Central memory CD8-positive, alpha-beta T cell (primary cell): ENCODE data around the gene NFKB1.

Experiments used
- ATAC-seq: fragments of 150-1000 bp; cut with Tn5 transposase; replicated peaks from 2 replicates; pipeline ENCODE4 v1.10.0; 2022; ENCODE audit warnings: mild to moderate bottlenecking, moderate FRiP score, moderate number of reproducible peaks; ENCODE audit not compliant: poor library complexity, severe bottlenecking; ENCODE audit errors: extremely low read depth
- DNase-seq, 2 donors: peaks; one replicate each; pipeline ENCODE4 v3.0.0; 2021; ENCODE audit warnings: low spot score in 2 of 2
- H3K27ac Mint-ChIP-seq: one replicate; pipeline ENCODE4 v1.8.0; 2022; ENCODE audit warnings: low read depth, mild to moderate bottlenecking, moderate library complexity, mixed read lengths
- H3K27me3 Mint-ChIP-seq: one replicate; pipeline ENCODE4 v1.8.0; 2022; ENCODE audit warnings: mixed read lengths
- H3K36me3 Mint-ChIP-seq: one replicate; pipeline ENCODE4 v1.8.0; 2022; ENCODE audit warnings: mild to moderate bottlenecking, moderate library complexity, mixed read lengths; ENCODE audit not compliant: insufficient read depth
- H3K4me1 Mint-ChIP-seq: one replicate; pipeline ENCODE4 v1.8.0; 2022; ENCODE audit warnings: mixed read lengths
- H3K4me3 Mint-ChIP-seq: one replicate; pipeline ENCODE4 v1.8.0; 2022; ENCODE audit warnings: mild to moderate bottlenecking, moderate library complexity, mixed read lengths
- H3K9me3 Mint-ChIP-seq: one replicate; pipeline ENCODE4 v1.8.0; 2022; ENCODE audit warnings: mixed read lengths

Gene NFKB1

DNA sequence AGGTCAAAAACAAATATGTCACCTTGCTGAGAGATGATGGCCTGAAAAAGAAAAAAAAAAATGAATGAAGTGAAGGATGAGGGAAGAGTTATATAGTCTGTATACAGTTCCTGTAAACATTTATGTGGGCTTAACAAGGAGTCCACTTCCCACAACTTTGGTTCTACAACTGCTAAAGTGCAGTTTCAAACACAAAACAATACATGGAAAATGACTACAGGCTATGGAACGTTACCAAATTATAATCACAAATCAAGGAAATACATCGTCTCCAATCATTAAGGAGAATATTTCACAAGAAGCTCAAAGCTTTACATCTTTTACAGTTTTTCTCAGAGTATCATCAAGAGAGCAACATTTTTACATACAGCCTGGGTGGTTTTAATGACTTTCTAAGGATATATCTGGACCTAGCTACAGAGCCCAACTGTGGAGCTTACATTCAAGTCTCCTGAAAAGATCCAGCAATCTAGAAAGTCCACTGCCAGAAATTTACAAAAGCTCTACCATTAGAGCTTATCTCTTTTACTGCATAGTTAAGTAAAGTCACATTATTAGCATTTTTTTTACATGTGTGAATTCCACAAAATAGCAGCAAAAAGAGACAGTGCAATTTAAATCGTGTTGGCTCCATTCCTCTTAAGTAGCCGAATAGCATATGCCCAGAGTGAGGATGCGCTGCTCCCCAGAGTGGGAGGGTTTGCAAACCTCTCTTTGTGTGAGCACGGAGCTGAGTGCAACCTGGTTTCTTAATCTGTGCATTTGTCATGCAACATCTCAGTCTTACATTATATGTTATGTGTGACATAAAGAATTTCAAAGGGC, 131.3 kb downstream of the NFKB1 start:
- no peak for ATAC-seq
- H3K4me1 Mint-ChIP-seq: peaks cover 35% of the 10 kb centered on the region
- no peak overlapping the region for H3K4me3 Mint-ChIP-seq
- H3K9me3 Mint-ChIP-seq: no peaks in the 10 kb centered on the region
- H3K36me3 Mint-ChIP-seq: peaks cover 1% of the 10 kb centered on the region
- DNase-seq: no peak
- no peak overlapping the region for H3K27ac Mint-ChIP-seq
- H3K27me3 Mint-ChIP-seq: no peaks in the 10 kb centered on the region

DNA sequence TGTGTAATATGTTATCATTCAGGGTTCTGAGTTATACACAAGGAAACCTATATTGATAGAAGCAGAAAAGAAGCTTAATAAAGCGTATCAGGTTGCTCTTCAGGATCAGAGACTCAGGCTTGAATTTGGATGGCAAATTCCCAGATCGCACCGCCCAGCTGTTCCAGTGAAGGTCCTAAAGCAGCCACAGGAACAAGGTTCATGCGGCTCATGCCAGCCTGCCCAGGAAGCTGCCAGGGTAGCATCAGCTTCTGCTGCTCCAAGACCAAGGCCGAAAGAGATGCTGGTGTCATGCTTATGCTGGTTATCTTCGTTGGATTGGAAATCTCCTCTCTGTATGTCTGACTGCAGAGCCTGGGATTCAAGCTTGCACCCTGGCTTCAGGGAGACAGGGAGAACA, 131.9 kb downstream of the NFKB1 start:
- H3K27ac Mint-ChIP-seq: no peak overlapping the region
- H3K36me3 Mint-ChIP-seq: peaks cover 2% of the 10 kb centered on the region
- DNase-seq (no peak), ATAC-seq (no peak)
- H3K9me3 Mint-ChIP-seq: no peaks in the 10 kb centered on the region
- peaks cover 31% of the 10 kb centered on the region for H3K4me1 Mint-ChIP-seq
- H3K27me3 Mint-ChIP-seq: no peaks in the 10 kb centered on the region
- no peak overlapping the region for H3K4me3 Mint-ChIP-seq

GRCh38 chr4:102637391-102637790, 136.2 kb downstream of the NFKB1 start:
- H3K9me3 Mint-ChIP-seq: no peaks in the 10 kb centered on the region
- no peak overlapping the region for H3K27ac Mint-ChIP-seq
- H3K27me3 Mint-ChIP-seq: no peaks in the 10 kb centered on the region
- peaks cover 7% of the 10 kb centered on the region for H3K36me3 Mint-ChIP-seq
- H3K4me1 Mint-ChIP-seq: no peaks in the 10 kb centered on the region
- no peak overlapping the region for H3K4me3 Mint-ChIP-seq
- no peak for DNase-seq
- no peak for ATAC-seq

GRCh38 chr4:102638621-102639020, 137.5 kb downstream of the NFKB1 start:
- Mint-ChIP-seq H3K27ac (no peak overlapping the region), H3K4me1 (no peaks in the 10 kb centered on the region), H3K36me3 (peaks cover 7% of the 10 kb centered on the region)

DNA sequence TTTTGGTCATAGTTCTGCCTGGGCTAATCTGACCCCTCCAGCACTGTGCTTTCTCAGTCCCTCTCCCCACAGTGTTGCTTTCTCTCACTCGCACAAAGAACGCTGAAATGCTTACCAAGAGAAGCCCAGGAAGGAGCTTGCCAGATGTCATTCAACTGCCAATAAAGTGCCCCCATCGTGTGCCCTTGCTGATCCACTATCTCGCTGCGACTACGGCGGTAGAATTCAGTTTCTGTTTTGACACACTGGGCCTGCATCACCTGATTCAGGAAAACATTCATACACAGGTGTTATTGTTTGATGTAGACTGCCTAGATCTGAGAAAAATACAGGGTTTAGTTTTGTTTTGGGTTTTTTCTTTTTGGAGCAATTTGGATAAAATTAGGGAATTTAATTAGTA, 138.4 kb downstream of the NFKB1 start:
- H3K27ac Mint-ChIP-seq: no peak overlapping the region
- H3K36me3 Mint-ChIP-seq: peaks cover 7% of the 10 kb centered on the region
- ATAC-seq (no peak), DNase-seq (no peak)
- H3K4me1 Mint-ChIP-seq: no peaks in the 10 kb centered on the region
- no peaks in the 10 kb centered on the region for H3K27me3 Mint-ChIP-seq
- H3K9me3 Mint-ChIP-seq: no peaks in the 10 kb centered on the region
- H3K4me3 Mint-ChIP-seq: peak overlapping the region; percentile 39

More at GRCh38 chr4:102638621-102639020, 137.5 kb downstream of the NFKB1 start:
- DNase-seq (no peak), ATAC-seq (no peak)
- Mint-ChIP-seq H3K27me3 (no peaks in the 10 kb centered on the region), H3K4me3 (no peak overlapping the region), H3K9me3 (no peaks in the 10 kb centered on the region)

DNA sequence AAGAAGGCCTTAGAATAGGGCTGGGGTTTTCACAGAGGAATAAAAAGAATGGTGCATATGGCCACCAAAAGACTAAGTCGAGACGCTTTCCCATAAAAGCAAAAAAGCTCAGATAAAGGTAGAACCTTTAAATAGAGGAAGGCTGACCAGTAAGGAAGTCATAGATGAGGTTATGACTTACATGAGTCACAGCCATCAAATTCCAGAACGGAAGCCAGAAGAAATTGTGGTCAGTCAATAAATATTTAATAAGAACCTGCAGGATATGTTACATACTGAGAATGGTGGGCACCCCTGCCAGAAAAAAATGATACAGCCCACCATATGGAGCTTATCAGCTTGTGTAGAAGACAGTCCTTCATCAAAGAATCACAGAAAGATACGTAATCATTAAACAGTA, 139.5 kb downstream of the NFKB1 start:
- no peak for DNase-seq
- Mint-ChIP-seq H3K27ac (no peak overlapping the region), H3K36me3 (peaks cover 7% of the 10 kb centered on the region), H3K4me3 (no peak overlapping the region), H3K27me3 (no peaks in the 10 kb centered on the region), H3K9me3 (no peaks in the 10 kb centered on the region), H3K4me1 (no peaks in the 10 kb centered on the region)
- no peak for ATAC-seq

- Mint-ChIP-seq H3K27ac (no peak overlapping the region), H3K36me3 (peaks cover 6% of the 10 kb centered on the region)
Observed at GRCh38 chr4:102641793-102642192, 140.6 kb downstream of the NFKB1 start.

GRCh38 chr4:102642631-102643298, 141.6 kb downstream of the NFKB1 start:
- no peak for DNase-seq
- no peak overlapping the region for H3K4me3 Mint-ChIP-seq
- ATAC-seq: no peak
- no peaks in the 10 kb centered on the region for H3K27me3 Mint-ChIP-seq
- H3K27ac Mint-ChIP-seq: no peak overlapping the region
- peaks cover 6% of the 10 kb centered on the region for H3K36me3 Mint-ChIP-seq
- no peaks in the 10 kb centered on the region for H3K9me3 Mint-ChIP-seq
- no peaks in the 10 kb centered on the region for H3K4me1 Mint-ChIP-seq

More at GRCh38 chr4:102641793-102642192, 140.6 kb downstream of the NFKB1 start:
- Mint-ChIP-seq H3K9me3 (no peaks in the 10 kb centered on the region), H3K4me3 (no peak overlapping the region), H3K4me1 (no peaks in the 10 kb centered on the region), H3K27me3 (no peaks in the 10 kb centered on the region)
- no peak for DNase-seq
- no peak for ATAC-seq

GRCh38 chr4:102647117-102647516, 146.0 kb downstream of the NFKB1 start:
- Mint-ChIP-seq H3K27me3 (no peaks in the 10 kb centered on the region), H3K9me3 (no peaks in the 10 kb centered on the region), H3K36me3 (peaks cover 12% of the 10 kb centered on the region), H3K4me3 (no peak overlapping the region), H3K4me1 (no peaks in the 10 kb centered on the region), H3K27ac (no peak overlapping the region)
- DNase-seq (no peak), ATAC-seq (no peak)

DNA sequence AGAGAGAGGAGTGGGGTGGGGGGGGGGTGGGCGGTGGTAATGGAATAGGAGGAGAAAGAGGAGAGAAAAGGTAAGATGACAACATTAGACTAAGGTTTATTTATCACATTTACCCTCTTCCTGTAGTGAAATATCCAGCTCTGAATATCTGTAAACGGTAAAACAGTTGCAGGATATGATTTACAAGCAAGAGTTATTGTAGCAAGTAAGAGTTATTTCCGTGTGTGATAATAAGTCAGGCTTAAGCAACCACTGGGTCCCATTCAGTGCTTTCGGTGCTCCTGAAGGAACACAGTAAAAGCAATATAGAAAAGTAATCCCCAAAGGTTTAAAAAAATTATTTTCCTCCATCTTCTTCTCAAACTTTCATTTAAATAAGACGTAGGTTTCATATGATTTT, 156.0 kb downstream of the NFKB1 start:
- ATAC-seq: no peak
- Mint-ChIP-seq H3K4me1 (no peaks in the 10 kb centered on the region), H3K36me3 (peaks cover 5% of the 10 kb centered on the region), H3K27me3 (no peaks in the 10 kb centered on the region), H3K9me3 (no peaks in the 10 kb centered on the region), H3K4me3 (no peak overlapping the region), H3K27ac (no peak overlapping the region)
- no peak for DNase-seq

DNA sequence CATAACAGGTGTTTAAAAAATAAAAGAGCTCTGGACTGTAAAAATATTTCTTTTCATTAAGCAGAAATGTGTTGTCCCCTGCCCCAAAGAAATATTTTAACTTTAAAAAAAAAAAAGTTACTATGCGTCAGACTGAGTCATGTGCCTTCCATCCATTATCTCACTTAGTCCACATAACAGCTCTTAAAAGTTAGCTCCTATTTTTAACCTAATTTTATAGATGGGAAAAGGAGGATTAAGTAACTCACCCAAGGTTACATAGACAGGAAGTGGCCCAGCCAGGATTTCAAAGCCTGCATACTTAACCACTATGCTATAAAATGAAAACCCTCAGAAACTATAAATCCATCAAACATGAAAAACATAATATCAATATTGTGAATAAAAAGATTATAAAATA, 161.9 kb downstream of the NFKB1 start:
- peaks cover 7% of the 10 kb centered on the region for H3K36me3 Mint-ChIP-seq
- no peaks in the 10 kb centered on the region for H3K4me1 Mint-ChIP-seq
- no peak overlapping the region for H3K4me3 Mint-ChIP-seq
- DNase-seq (no peak), ATAC-seq (no peak)
- H3K27me3 Mint-ChIP-seq: no peaks in the 10 kb centered on the region
- no peaks in the 10 kb centered on the region for H3K9me3 Mint-ChIP-seq
- no peak overlapping the region for H3K27ac Mint-ChIP-seq

DNA sequence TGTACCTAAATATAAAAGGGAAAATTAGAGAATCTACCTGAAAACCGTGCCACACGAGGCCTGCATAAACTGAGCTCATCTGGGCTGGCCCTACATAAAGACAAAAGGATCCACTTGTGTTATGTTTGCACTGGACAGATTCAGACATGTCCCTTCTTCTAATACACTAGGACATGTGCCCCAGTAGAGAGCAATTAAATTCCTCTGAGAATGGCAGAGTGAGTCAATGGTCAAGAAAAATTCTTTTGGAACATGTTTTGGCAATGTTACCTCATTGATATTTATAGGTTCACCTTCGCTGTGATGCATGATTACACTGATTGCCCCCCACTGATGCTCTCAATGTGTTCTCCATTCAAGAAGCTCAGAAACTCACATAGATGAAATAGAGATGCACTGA, 164.4 kb downstream of the NFKB1 start:
- H3K4me1 Mint-ChIP-seq: no peaks in the 10 kb centered on the region
- no peaks in the 10 kb centered on the region for H3K27me3 Mint-ChIP-seq
- no peak overlapping the region for H3K27ac Mint-ChIP-seq
- DNase-seq (no peak), ATAC-seq (no peak)
- no peaks in the 10 kb centered on the region for H3K9me3 Mint-ChIP-seq
- peaks cover 13% of the 10 kb centered on the region for H3K36me3 Mint-ChIP-seq
- H3K4me3 Mint-ChIP-seq: no peak overlapping the region
